Right cardiac atrium (tissue), 5 donors: ENCODE results near the gene ADSS1. TPM values are rescaled to one million over a fixed set of nuclear protein-coding genes. Genes with fewer than 3 reads are reported as not detected.

ENCODE experiments used
- ATAC-seq, 2 donors: fragments of 200-7000 bp; cut with Tn5 transposase; one replicate each; pipeline versions ENCODE4 v1.8.0 to v1.9.1; 2020; ENCODE audit warnings: moderate library complexity in 2 of 2, mild to moderate bottlenecking in 1 of 2
- DNase-seq, 3 donors: peaks; one replicate each; pipeline ENCODE4 v3.0.0-alpha.2; 2020
- H3K27ac ChIP-seq: one replicate; pipeline ENCODE4 v1.5.1; 2013; ENCODE audit warnings: mild to moderate bottlenecking, low read length, control low read depth, moderate library complexity
- H3K27me3 ChIP-seq: one replicate; pipeline ENCODE4 v1.6.1; 2013; ENCODE audit not compliant: control insufficient read depth, insufficient read depth
- H3K4me1 ChIP-seq: one replicate; pipeline ENCODE4 v1.6.1; 2013; ENCODE audit warnings: low read length; ENCODE audit not compliant: control insufficient read depth, insufficient read depth
- H3K4me3 ChIP-seq: one replicate; pipeline ENCODE4 v1.5.1; 2013; ENCODE audit warnings: low read length, control low read depth
- H3K9me3 ChIP-seq: one replicate; pipeline ENCODE4 v1.6.1; 2013; ENCODE audit warnings: low read length; ENCODE audit not compliant: control insufficient read depth
- WGBS: extraction: QIAGEN DNeasy Blood & Tissue Kit; methylation state at CpG from one replicate; pipeline ENCODE4 v1.1.7; 2013; 5-methylcytosine and 5-hydroxymethylcytosine counted together
- intact Hi-C, 4 donors: fragments of 100-400 bp; cut with DNase I; formaldehyde crosslinking; loops; one replicate each; pipeline versions ENCODE4 v1.11.0 to v1.14.0; 2022 to 2023
- microRNA-seq, 2 donors: library from miRNA; unstranded; fragments of <30 nt; microRNA quantifications; one replicate each; pipeline ENCODE4 v1.2.0, GENCODE V29; 2020 to 2021
- polyA plus RNA-seq: library from polyadenylated mRNA; stranded (reverse); fragments of 200-250 nt; gene quantifications from one replicate; pipeline ENCODE4 v1.2.3, GENCODE V29; 2013
- total RNA-seq, 4 donors: library from RNA; stranded (reverse); fragmentation: NEBNext Ultra II Directional; extraction: Animal tissue kit (Norgen Biotek cat#: 25700); gene quantifications; one replicate each; pipeline ENCODE4 v1.2.1, GENCODE V29; 2021
- donor health status: healthy with polysubstance abuse.
- donor health status: DM: no; HTN: yes; CAD: no.
- donor health status: DM: no; HTN: no; CAD: no.
- donor health status: DM: no; HTN: yes; CAD: no; lungs with severe emphysema.
- donor health status: DM: yes; HTN: yes; CAD: no.

The ADSS1 gene
- total and polyA plus RNA-seq, 5 donors = 156 to 217 (median 199) TPM

DNA sequence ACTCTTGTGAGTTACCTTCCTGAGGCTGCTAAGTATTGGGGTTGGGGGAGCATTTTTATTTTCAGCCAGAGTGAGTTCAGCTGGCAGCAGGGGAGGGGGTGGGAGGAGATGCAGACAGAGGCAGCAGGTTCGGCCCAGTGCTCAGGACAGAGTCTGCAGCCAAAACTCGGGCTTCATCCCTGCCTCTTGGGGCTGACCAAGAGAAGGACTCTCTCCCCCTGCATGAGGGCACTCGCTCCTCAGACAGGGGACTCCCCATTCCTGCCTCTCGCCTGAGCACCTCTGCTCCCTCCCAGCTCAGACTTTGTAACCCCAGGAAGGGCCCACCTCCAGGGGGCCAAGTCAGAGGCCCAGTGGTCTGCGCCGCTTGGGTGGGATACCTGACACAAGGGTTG is 72.7 kb downstream of the ADSS1 start:
- no peak for ATAC-seq
- Histone ChIP-seq H3K27me3 (no peaks in the 10 kb centered on the region), H3K4me1 (peaks cover 14% of the 10 kb centered on the region), H3K4me3 (no peak overlapping the region), H3K9me3 (no peaks in the 10 kb centered on the region), H3K27ac (no peak overlapping the region)
- intact Hi-C loops = no loop called here
- 80% methylated on average over 6 of the region's 6 CpGs for WGBS
- DNase-seq = no peak

Small RNAs within 50 kb of the gene (microRNA-seq; reads per million reads assigned to microRNA genes)
- gene MIR4710 = 0 to 0.42 reads per million in 2 donors

Other genes with a start within 250 kb of the ADSS1 start
- gene C14orf180, start 144.5 kb upstream of the ADSS1 start, total RNA-seq = 100 to 1,000 TPM in 3 of 4 donors, 10 to 100 TPM in 1; 56.5 to 117 (median 104) TPM
- 153 TPM for gene C14orf180, start 144.5 kb upstream of the ADSS1 start, polyA plus RNA-seq
- 1 to 10 TPM in 2 of 4 donors, under 1 TPM in 2; 0.57 to 2.2 (median 0.94) TPM for gene TMEM179, start 119.5 kb upstream of the ADSS1 start, total RNA-seq
- gene TMEM179, start 119.5 kb upstream of the ADSS1 start, polyA plus RNA-seq = 1.4 TPM
- 10 to 100 TPM; 36.2 to 46.4 (median 42.3) TPM for gene INF2, start 34.6 kb upstream of the ADSS1 start, total RNA-seq
- gene INF2, start 34.6 kb upstream of the ADSS1 start, polyA plus RNA-seq = 36.6 TPM
- gene SIVA1, start 28.9 kb downstream of the ADSS1 start, total RNA-seq = 10 to 100 TPM; 74.6 to 88.5 (median 85.1) TPM
- gene SIVA1, start 28.9 kb downstream of the ADSS1 start, polyA plus RNA-seq = 201 TPM
- gene AKT1, start 71.5 kb downstream of the ADSS1 start, total RNA-seq = 100 to 1,000 TPM; 120 to 154 (median 126) TPM
- 101 TPM for gene AKT1, start 71.5 kb downstream of the ADSS1 start, polyA plus RNA-seq
- 1 to 10 TPM; 6.0 to 7.7 (median 6.6) TPM for gene ZBTB42, start 76.9 kb downstream of the ADSS1 start, total RNA-seq
- gene ZBTB42, start 76.9 kb downstream of the ADSS1 start, polyA plus RNA-seq = 5.3 TPM
- gene CEP170B, start 141.0 kb downstream of the ADSS1 start, total RNA-seq = 10 to 100 TPM; 10.4 to 19.1 (median 11.9) TPM
- gene CEP170B, start 141.0 kb downstream of the ADSS1 start, polyA plus RNA-seq = 8.4 TPM
- under 1 TPM; 0.06 to 0.88 (median 0.20) TPM for gene PLD4, start 200.7 kb downstream of the ADSS1 start, total RNA-seq
- 0.05 TPM for gene PLD4, start 200.7 kb downstream of the ADSS1 start, polyA plus RNA-seq